ENCODE results near the gene ZFP91.

- TF ChIP-seq, protein P1, sequence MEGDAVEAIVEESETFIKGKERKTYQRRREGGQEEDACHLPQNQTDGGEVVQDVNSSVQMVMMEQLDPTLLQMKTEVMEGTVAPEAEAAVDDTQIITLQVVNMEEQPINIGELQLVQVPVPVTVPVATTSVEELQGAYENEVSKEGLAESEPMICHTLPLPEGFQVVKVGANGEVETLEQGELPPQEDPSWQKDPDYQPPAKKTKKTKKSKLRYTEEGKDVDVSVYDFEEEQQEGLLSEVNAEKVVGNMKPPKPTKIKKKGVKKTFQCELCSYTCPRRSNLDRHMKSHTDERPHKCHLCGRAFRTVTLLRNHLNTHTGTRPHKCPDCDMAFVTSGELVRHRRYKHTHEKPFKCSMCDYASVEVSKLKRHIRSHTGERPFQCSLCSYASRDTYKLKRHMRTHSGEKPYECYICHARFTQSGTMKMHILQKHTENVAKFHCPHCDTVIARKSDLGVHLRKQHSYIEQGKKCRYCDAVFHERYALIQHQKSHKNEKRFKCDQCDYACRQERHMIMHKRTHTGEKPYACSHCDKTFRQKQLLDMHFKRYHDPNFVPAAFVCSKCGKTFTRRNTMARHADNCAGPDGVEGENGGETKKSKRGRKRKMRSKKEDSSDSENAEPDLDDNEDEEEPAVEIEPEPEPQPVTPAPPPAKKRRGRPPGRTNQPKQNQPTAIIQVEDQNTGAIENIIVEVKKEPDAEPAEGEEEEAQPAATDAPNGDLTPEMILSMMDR (IDR thresholded peaks at IDR 0.05; ENCODE audit: extremely low read depth in 1 of 2, insufficient read depth in 1 of 2, low read depth in 1 of 2, low read length in 2 of 2) = no peak
- TF ChIP-seq POLR2AphosphoS5 (IDR thresholded peaks at IDR 0.05; ENCODE audit: insufficient read depth, low read depth, low read length) = no peak
- TF ChIP-seq POLR2A (IDR thresholded peaks at IDR 0.05; ENCODE audit: low read depth, low read length) = no peak
- TF ChIP-seq, protein P2, sequence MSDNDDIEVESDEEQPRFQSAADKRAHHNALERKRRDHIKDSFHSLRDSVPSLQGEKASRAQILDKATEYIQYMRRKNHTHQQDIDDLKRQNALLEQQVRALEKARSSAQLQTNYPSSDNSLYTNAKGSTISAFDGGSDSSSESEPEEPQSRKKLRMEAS (IDR thresholded peaks at IDR 0.05; ENCODE audit: insufficient read depth, insufficient read length) = no peak
- TF ChIP-seq JUN (IDR thresholded peaks at IDR 0.05; ENCODE audit: borderline replicate concordance, insufficient read depth, insufficient read length, low read depth) = no peak
- no peak for TF ChIP-seq EZH2 (IDR thresholded peaks at IDR 0.05; ENCODE audit: borderline replicate concordance, low read depth, low read length, severe bottlenecking)
- TF ChIP-seq MYC (IDR thresholded peaks at IDR 0.05; ENCODE audit: low read depth, low read length) = no peak
These were observed 18.8 kb downstream of the ZFP91 start for GRCh38 chr11:58597486-58598144.

Measured in endothelial cell of umbilical vein (primary cell).